GM12878 (cell line): ENCODE data around the gene MYO16. TPM values are rescaled to one million over a fixed set of nuclear protein-coding genes. Genes with fewer than 3 reads are reported as not detected.

Experiments used
- ATAC-seq: fragments of 200-7000 bp; cut with Tn5 transposase; 3 replicates; pipeline ENCODE4 v1.9.1; 2020; ENCODE audit warnings: mild to moderate bottlenecking, moderate library complexity
- BruUV-seq: library from RNA; stranded (reverse); fragments of 400-500 nt; replicated peaks from 2 replicates; lab custom pipeline; 2021; lab: Mats Ljungman, UMichigan
- CTCF ChIA-PET: fragments of 300-600 bp; sonication (Branson Sonifier 250); formaldehyde crosslinking; extraction: SDS; loops from one replicate; lab custom pipeline; 2021; ENCODE audit warnings: inconsistent platforms; lab: Yijun Ruan, JAX
- POLR2A ChIA-PET: fragments of 350-600 bp; formaldehyde crosslinking; extraction: SDS; loops from one replicate; lab custom pipeline; 2021; ENCODE audit warnings: inconsistent platforms; lab: Charles Lee
- RAD21 ChIA-PET: fragments of 300-600 bp; sonication (Branson Sonifier 250); formaldehyde crosslinking; loops from one replicate; lab custom pipeline; 2023; ENCODE audit warnings: antibody characterized with exemption; ENCODE audit not compliant: unreplicated experiment; lab: Charles Lee
- SMC1A ChIA-PET: fragments of 300-600 bp; sonication (Branson Sonifier 250); formaldehyde crosslinking; loops from one replicate; lab custom pipeline; 2023; ENCODE audit not compliant: unreplicated experiment, uncharacterized antibody; lab: Charles Lee
- DNase-seq: peaks from one replicate; pipeline ENCODE4 v3.0.0-alpha.2; 2011; ENCODE audit warnings: low read depth, low spot score
- FAIRE-seq: peaks from 3 replicates; lab custom pipeline; 2011; peaks lifted over from hg19 to GRCh38; lab: Jason Lieb, UNC
- H2AFZ ChIP-seq: 2 replicates; pipeline ENCODE4 v1.6.0; 2011; ENCODE audit warnings: low read depth, low read length, control low read depth; ENCODE audit not compliant: control insufficient read depth
- H3K27ac ChIP-seq: 2 replicates; pipeline ENCODE4 v1.5.1; 2011; ENCODE audit warnings: control low read depth; ENCODE audit not compliant: control insufficient read depth, insufficient read depth
- H3K27me3 ChIP-seq, 2 experiments: replicated peaks in 1 of 2; 2 replicates each; pipeline versions ENCODE4 v1.6.0 to v1.6.1; 2011; ENCODE audit warnings: low read length in 1 of 2; ENCODE audit not compliant: control insufficient read depth in 2 of 2, insufficient read depth in 2 of 2
- H3K36me3 ChIP-seq, 2 experiments: 2 replicates each; pipeline ENCODE4 v1.5.1; 2011; ENCODE audit warnings: low read length in 1 of 2; ENCODE audit not compliant: control insufficient read depth in 2 of 2, insufficient read depth in 2 of 2
- H3K4me1 ChIP-seq: 2 replicates; pipeline ENCODE4 v1.6.1; 2011; ENCODE audit warnings: mild to moderate bottlenecking, low read length, moderate library complexity, mixed read lengths; ENCODE audit not compliant: control insufficient read depth, insufficient read depth
- H3K4me2 ChIP-seq: 2 replicates; pipeline ENCODE4 v1.6.0; 2011; ENCODE audit warnings: control low read depth; ENCODE audit not compliant: control insufficient read depth, insufficient read depth
- H3K4me3 ChIP-seq: fragments of 200-600 bp; sonication (generic); 2 replicates; pipeline ENCODE4 v1.5.1; 2016
- H3K79me2 ChIP-seq: 2 replicates; pipeline ENCODE4 v1.6.0; 2011; ENCODE audit warnings: low read length; ENCODE audit not compliant: control insufficient read depth, insufficient read depth
- H3K9ac ChIP-seq: 2 replicates; pipeline ENCODE4 v1.8.0; 2011; ENCODE audit warnings: low read length, control low read depth, mixed read lengths; ENCODE audit not compliant: control insufficient read depth, insufficient read depth
- H3K9me3 ChIP-seq: replicated peaks from 3 replicates; pipeline ENCODE4 v1.5.1; 2011; ENCODE audit warnings: mild to moderate bottlenecking, low read length; ENCODE audit not compliant: control insufficient read depth, insufficient read depth
- H4K20me1 ChIP-seq: 2 replicates; pipeline ENCODE4 v1.6.0; 2011; ENCODE audit not compliant: control insufficient read depth, insufficient read depth
- CBX3 ChIP-seq: fragments of 200-600 bp; sonication (generic); IDR thresholded peaks from 2 replicates; pipeline ENCODE4 v1.6.1; 2016; ENCODE audit warnings: low read depth, borderline replicate concordance
- PBX3 ChIP-seq: IDR thresholded peaks from 2 replicates; pipeline ENCODE4 v1.6.1; 2011; ENCODE audit warnings: mild to moderate bottlenecking, low read depth, low read length, moderate library complexity; ENCODE audit not compliant: insufficient replicate concordance
- RBBP5 ChIP-seq: fragments of 200-600 bp; sonication (generic); conservative IDR thresholded peaks from 2 replicates; pipeline ENCODE4 v1.6.1; 2016
- SIX5 ChIP-seq: IDR thresholded peaks from 2 replicates; pipeline ENCODE4 v1.6.1; 2011; ENCODE audit warnings: mild to moderate bottlenecking, low read depth, low read length, moderate library complexity; ENCODE audit not compliant: severe bottlenecking
- STAT1 ChIP-seq: fragments of 450-650 bp; conservative IDR thresholded peaks from 2 replicates; pipeline ENCODE4 v1.6.1; 2014; ENCODE audit warnings: antibody characterized with exemption, mild to moderate bottlenecking
- STAT3 ChIP-seq: IDR thresholded peaks from 2 replicates; pipeline ENCODE4 v1.6.1; 2011; ENCODE audit warnings: low read depth, low read length, improper control_type of control experiment
- TCF3 ChIP-seq: IDR thresholded peaks from 2 replicates; pipeline ENCODE4 v1.6.1; 2012; ENCODE audit warnings: low read depth, mild to moderate bottlenecking, low read length, borderline replicate concordance; ENCODE audit not compliant: insufficient read depth
- USF1 ChIP-seq: IDR thresholded peaks from 2 replicates; pipeline ENCODE4 v1.6.1; 2011; ENCODE audit warnings: borderline replicate concordance, low read depth, mild to moderate bottlenecking, moderate library complexity, mixed read lengths, low read length; ENCODE audit not compliant: insufficient read depth; ENCODE audit errors: extremely low read length
- YBX1 ChIP-seq: fragments of 450-650 bp; IDR thresholded peaks from 2 replicates; pipeline ENCODE4 v1.6.1; 2016; ENCODE audit warnings: antibody characterized with exemption
- ZNF207 ChIP-seq: fragments of 450-650 bp; IDR thresholded peaks from 2 replicates; pipeline ENCODE4 v1.6.1; 2014; ENCODE audit warnings: antibody characterized with exemption, mild to moderate bottlenecking, borderline replicate concordance
- ZNF274 ChIP-seq: IDR thresholded peaks from one replicate; pipeline ENCODE4 v1.8.0; 2011; ENCODE audit not compliant: insufficient read length, insufficient read depth
- ZNF622 ChIP-seq: fragments of 450-650 bp; IDR thresholded peaks from 2 replicates; pipeline ENCODE4 v1.6.1; 2017; ENCODE audit warnings: mild to moderate bottlenecking, inconsistent platforms
- WGBS: methylation state at CpG from one replicate; pipeline ENCODE4 v1.1.6; 2016; ENCODE audit warnings: low lambda C conversion rate; ENCODE audit not compliant: insufficient replicate concordance, insufficient coverage; ENCODE audit errors: missing lambda C conversion rate; 5-methylcytosine and 5-hydroxymethylcytosine counted together
- in situ Hi-C: fragments of 300-500 bp; cut with MboI; formaldehyde crosslinking; loops from 9 replicates; pipeline ENCODE4 v1.14.3; 2018; ENCODE audit warnings: mixed read lengths
- intact Hi-C: fragments of 100-400 bp; cut with micrococcal nuclease; formaldehyde crosslinking; loops from one replicate; pipeline ENCODE4 v1.14.2; 2022; ENCODE audit not compliant: unreplicated experiment
- polyA plus RNA-seq, 11 experiments: library from polyadenylated mRNA; depleted of rRNA in 4 of 11; unstranded in 6 of 11; stranded (reverse) in 5 of 11; fragments of >200 nt; fragmentation: Nextera tagmentation in 4 of 11; fragmentation: Illumina TruSeq in 1 of 11; extraction: Ambion mirVana in 4 of 11; extraction: Trizol in 1 of 11; gene quantifications; 1 replicate in 1 of 11; 2 replicates in 10 of 11; pipeline versions ENCODE4 v1.2.1 to v1.2.3, GENCODE V29; 2011 to 2016; ENCODE audit warnings: inconsistent platforms in 2 of 11, missing spikeins in 2 of 11, low read depth in 1 of 11
- total RNA-seq, 4 experiments: library from RNA; depleted of rRNA in 3 of 4; stranded (reverse); fragments of >200 nt in 3 of 4; fragmentation: Illumina TruSeq in 1 of 4; extraction: Trizol in 1 of 4; gene quantifications; 2 replicates each; pipeline versions ENCODE4 v1.2.1 to v1.2.3, GENCODE V29; 2013 to 2021

The MYO16 gene
- total and polyA plus RNA-seq, 10 of the 15 experiments (the other 5 are each of a cell fraction or from before 2014, with no cell fraction given): under 0.01 to 1.7 (median 0.05) TPM; not detected in 4

GRCh38 chr13:109191413-109191812 is 562.0 kb downstream of the MYO16 start:
- ChIA-PET POLR2A (no interaction called here), CTCF (no interaction called here), SMC1A (no interaction called here)
- Histone ChIP-seq H3K4me3 (no peak overlapping the region), H3K4me1 (no peaks in the 10 kb centered on the region; the same call in 1 of the 2 replicates), H3K9ac (no peak overlapping the region), H2AFZ (no peak overlapping the region), H3K27me3 (no peaks in the 10 kb centered on the region), H4K20me1 (no peaks in the 10 kb centered on the region)
- BruUV-seq: no TSS peak
- FAIRE-seq (no peak), ATAC-seq (no peak)
- TF ChIP-seq STAT3 (no peak), PBX3 (no peak), USF1 (no peak), STAT1 (no peak), SIX5 (no peak), ZNF622 (no peak), TCF3 (no peak), YBX1 (no peak), CBX3 (no peak), RBBP5 (no peak), ZNF274 (no peak), ZNF207 (no peak)
- TF ChIP-seq, all 136 proteins: peak for 0
- RAD21 ChIA-PET: no interaction called here
- intact Hi-C loops: no loop called here
- no peaks in the 10 kb centered on the region for H3K79me2 ChIP-seq
- H3K9me3 ChIP-seq: no peaks in the 10 kb centered on the region
- no peaks in the 10 kb centered on the region for H3K36me3 ChIP-seq
- in situ Hi-C loops: no loop called here
- no peak overlapping the region for H3K4me2 ChIP-seq
- no peak for DNase-seq
- no peak overlapping the region for H3K27ac ChIP-seq
- WGBS: 13% methylated on average over 3 of the region's 3 CpGs
